AG04450 (cell line): ENCODE measurements around the gene ATG2A. TPM values are rescaled to one million over a fixed set of nuclear protein-coding genes. Genes with fewer than 3 reads are reported as not detected.

Source experiments
- CTCF ChIA-PET: fragments of 300-600, 350-600 bp; formaldehyde crosslinking; extraction: SDS; loops from one replicate; lab custom pipeline; 2022; ENCODE audit warnings: antibody characterized with exemption, inconsistent platforms; lab: Charles Lee
- POLR2A ChIA-PET: fragments of 350-600 bp; formaldehyde crosslinking; extraction: SDS; loops from one replicate; lab custom pipeline; 2021; ENCODE audit warnings: antibody characterized with exemption, inconsistent platforms; lab: Yijun Ruan, JAX
- DNase-seq: peaks from one replicate; pipeline ENCODE4 v3.0.0-alpha.2; 2011; ENCODE audit warnings: low read depth, low spot score
- H3K27ac ChIP-seq: one replicate; pipeline ENCODE4 v1.5.1; 2012; ENCODE audit warnings: low read depth, low read length, control low read depth
- H3K27me3 ChIP-seq: one replicate; pipeline ENCODE4 v1.6.0; 2012; ENCODE audit warnings: low read length; ENCODE audit not compliant: control insufficient read depth, insufficient read depth
- H3K4me3 ChIP-seq: 2 replicates; pipeline ENCODE4 v1.5.1; 2011; ENCODE audit warnings: mild to moderate bottlenecking, low read depth, low read length, control low read depth
- H3K9me3 ChIP-seq: 2 replicates; pipeline ENCODE4 v1.5.1; 2012; ENCODE audit warnings: low read length; ENCODE audit not compliant: control insufficient read depth, insufficient read depth
- polyA plus RNA-seq: library from polyadenylated mRNA; depleted of rRNA; stranded (reverse); fragments of >200 nt; gene quantifications from 2 replicates; pipeline ENCODE4 v1.2.3, GENCODE V29; 2011
- TF ChIP-seq, protein P1 (sequence below): IDR thresholded peaks from 2 replicates; pipeline ENCODE4 v1.5.1; 2011; ENCODE audit warnings: low read depth, low read length, control low read depth, inconsistent platforms

The ATG2A gene
- polyA plus RNA-seq, 1 experiment = 3.7 TPM

DNA sequence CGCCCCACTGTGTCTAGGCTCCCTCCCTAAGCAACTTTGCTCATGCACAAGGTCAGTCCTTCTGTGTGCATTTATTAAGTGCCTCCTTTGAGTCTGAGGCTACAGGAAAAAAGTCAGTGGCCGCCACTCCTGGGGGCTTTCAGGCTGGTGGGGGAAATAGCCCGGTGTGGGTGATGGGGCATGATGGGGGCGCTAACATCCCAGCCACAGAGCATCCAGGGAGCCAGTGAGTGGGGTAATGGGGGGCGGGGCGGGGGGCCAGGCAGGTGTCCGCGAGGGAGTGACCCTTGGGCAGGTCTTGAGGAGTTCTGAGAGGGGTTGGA lies 28.6 kb downstream of the ATG2A start:
- H3K9me3 ChIP-seq = no peaks in the 10 kb centered on the region
- TF ChIP-seq, protein P1, sequence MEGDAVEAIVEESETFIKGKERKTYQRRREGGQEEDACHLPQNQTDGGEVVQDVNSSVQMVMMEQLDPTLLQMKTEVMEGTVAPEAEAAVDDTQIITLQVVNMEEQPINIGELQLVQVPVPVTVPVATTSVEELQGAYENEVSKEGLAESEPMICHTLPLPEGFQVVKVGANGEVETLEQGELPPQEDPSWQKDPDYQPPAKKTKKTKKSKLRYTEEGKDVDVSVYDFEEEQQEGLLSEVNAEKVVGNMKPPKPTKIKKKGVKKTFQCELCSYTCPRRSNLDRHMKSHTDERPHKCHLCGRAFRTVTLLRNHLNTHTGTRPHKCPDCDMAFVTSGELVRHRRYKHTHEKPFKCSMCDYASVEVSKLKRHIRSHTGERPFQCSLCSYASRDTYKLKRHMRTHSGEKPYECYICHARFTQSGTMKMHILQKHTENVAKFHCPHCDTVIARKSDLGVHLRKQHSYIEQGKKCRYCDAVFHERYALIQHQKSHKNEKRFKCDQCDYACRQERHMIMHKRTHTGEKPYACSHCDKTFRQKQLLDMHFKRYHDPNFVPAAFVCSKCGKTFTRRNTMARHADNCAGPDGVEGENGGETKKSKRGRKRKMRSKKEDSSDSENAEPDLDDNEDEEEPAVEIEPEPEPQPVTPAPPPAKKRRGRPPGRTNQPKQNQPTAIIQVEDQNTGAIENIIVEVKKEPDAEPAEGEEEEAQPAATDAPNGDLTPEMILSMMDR = no peak
- POLR2A ChIA-PET = interaction anchor here (0.6 to 1.1 kb wide), 5 partner anchors 11 to 44 kb away, joined by 3 to 7 read pairs (median 3); partner anchors contain the start of gene CDC42BPG
- CTCF ChIA-PET = interaction anchor here (0.5 to 3.3 kb wide), 22 partner anchors 9 to 229 kb away, joined by 3 to 86 read pairs (median 6); partner anchors contain the start of genes BATF2, CDC42BPG, EHD1 and GPHA2
- H3K27ac ChIP-seq = no peak overlapping the region
- no peak for DNase-seq
- H3K4me3 ChIP-seq = no peak overlapping the region
- H3K27me3 ChIP-seq = no peaks in the 10 kb centered on the region

GRCh38 chr11:64887757-64888405 lies 29.1 kb downstream of the ATG2A start:
- Histone ChIP-seq H3K27me3 (no peaks in the 10 kb centered on the region), H3K27ac (no peak overlapping the region), H3K9me3 (no peaks in the 10 kb centered on the region), H3K4me3 (no peak overlapping the region)
- TF ChIP-seq, protein P1 = peak; percentile 81
- ChIA-PET POLR2A (interaction anchor here (0.6 to 1.1 kb wide), 5 partner anchors 11 to 44 kb away, joined by 3 to 7 read pairs (median 3); partner anchors contain the start of gene CDC42BPG), CTCF (interaction anchor here (0.5 to 3.3 kb wide), 23 partner anchors 9 to 229 kb away, joined by 3 to 86 read pairs (median 5); partner anchors contain the start of genes BATF2, CDC42BPG, EHD1 and GPHA2)
- no peak for DNase-seq

DNA sequence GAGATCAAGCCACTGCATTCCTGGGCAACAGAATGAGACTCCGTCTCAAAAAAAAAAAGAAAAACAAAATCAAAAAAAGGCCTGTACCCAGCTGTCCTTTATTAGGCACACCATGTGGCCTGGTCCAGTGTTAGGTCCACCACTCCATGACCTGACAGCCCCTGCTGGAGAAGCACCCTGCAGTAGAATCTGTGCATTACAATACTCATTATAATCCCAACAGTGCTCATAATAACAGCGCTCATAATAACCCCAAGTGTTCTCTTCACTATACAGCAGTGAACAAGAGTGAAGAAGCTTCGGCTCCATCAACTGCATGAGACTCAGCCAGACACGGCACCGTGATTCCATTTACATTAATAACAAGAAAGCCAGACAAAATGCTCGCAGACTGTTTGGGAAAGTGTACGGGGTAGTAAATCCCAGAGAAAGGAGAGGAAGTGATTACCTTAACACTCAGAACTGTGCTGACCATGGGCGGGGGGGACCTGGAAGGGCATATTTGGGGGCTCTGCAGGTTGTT lies 29.7 kb downstream of the ATG2A start:
- CTCF ChIA-PET = interaction anchor here (0.6 to 3.3 kb wide), 10 partner anchors 10 to 127 kb away, joined by 3 to 86 read pairs (median 6); partner anchors contain the start of genes ARL2 and CDC42BPG
- H3K4me3 ChIP-seq = no peak overlapping the region
- no peaks in the 10 kb centered on the region for H3K27me3 ChIP-seq
- POLR2A ChIA-PET = interaction anchor here (1.0 to 1.1 kb wide), 2 partner anchors 10 to 43 kb away, joined by 3 to 7 read pairs; partner anchors contain the start of gene CDC42BPG
- no peak overlapping the region for H3K27ac ChIP-seq
- DNase-seq = no peak
- TF ChIP-seq, protein P1 = no peak
- no peaks in the 10 kb centered on the region for H3K9me3 ChIP-seq

GRCh38 chr11:64885367-64886286 lies 31.4 kb downstream of the ATG2A start:
- DNase-seq = peak; percentile 66
- Histone ChIP-seq H3K4me3 (no peak overlapping the region), H3K9me3 (no peaks in the 10 kb centered on the region), H3K27me3 (no peaks in the 10 kb centered on the region), H3K27ac (peak overlapping the region; percentile 84)
- ChIA-PET CTCF (interaction anchor here (0.5 to 2.7 kb wide), 4 partner anchors 8 to 226 kb away, joined by 3 to 14 read pairs (median 4); partner anchors contain the start of gene TM7SF2), POLR2A (interaction anchor here (1.2 kb wide), 1 partner anchor 16 kb away, joined by 6 read pairs; no protein-coding TSS in a partner anchor)
- TF ChIP-seq, protein P1 = no peak
